Left lobe of liver (tissue), 2 donors: ENCODE data around the gene TBC1D5. TPM values are rescaled to one million over a fixed set of nuclear protein-coding genes. Genes with fewer than 3 reads are reported as not detected.
A peak's percentile ranks its signal among the peaks of the same experiment; 100 is the strongest.
"Not testable (repeated sequence)": the region's sequence is repeated elsewhere in the genome, so short reads cannot be mapped to it uniquely, and the experiment has no call there.

Experiments used
- ATAC-seq: fragments of 200-7000 bp; cut with Tn5 transposase; one replicate; pipeline ENCODE4 v1.9.1; 2020; ENCODE audit warnings: mild to moderate bottlenecking, moderate library complexity
- DNase-seq: peaks from one replicate; pipeline ENCODE4 v3.0.0-alpha.2; 2020; ENCODE audit warnings: low spot score
- total RNA-seq: library from RNA; stranded (reverse); gene quantifications from one replicate; pipeline ENCODE4 v1.2.1, GENCODE V29; 2021
- donor health status: DM: no; HTN: no; CAD: no; lungs with moderate emphysema.
- donor health status: DM: no; HTN: yes; CAD: no.

Gene TBC1D5
- total RNA-seq, 1 donor from 2014 or later = 21.8 TPM

DNA sequence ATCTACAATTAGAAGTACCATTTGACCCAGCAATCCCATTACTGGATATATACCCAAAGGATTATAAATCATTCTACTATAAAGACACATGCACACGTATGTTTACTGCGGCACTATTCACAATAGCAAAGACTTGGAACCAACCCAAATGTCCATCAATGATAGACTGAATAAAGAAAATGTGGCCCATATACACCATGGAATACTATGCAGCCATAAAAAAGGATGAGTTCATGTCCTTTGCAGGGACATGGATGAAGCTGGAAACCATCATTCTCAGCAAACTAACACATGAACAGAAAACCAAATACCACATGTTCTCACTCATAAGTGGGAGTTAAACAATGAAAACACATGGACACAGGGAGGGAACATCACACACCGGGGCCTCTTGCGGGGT, 92.7 kb downstream of the TBC1D5 start:
- not testable (repeated sequence) for ATAC-seq, DNase-seq

DNA sequence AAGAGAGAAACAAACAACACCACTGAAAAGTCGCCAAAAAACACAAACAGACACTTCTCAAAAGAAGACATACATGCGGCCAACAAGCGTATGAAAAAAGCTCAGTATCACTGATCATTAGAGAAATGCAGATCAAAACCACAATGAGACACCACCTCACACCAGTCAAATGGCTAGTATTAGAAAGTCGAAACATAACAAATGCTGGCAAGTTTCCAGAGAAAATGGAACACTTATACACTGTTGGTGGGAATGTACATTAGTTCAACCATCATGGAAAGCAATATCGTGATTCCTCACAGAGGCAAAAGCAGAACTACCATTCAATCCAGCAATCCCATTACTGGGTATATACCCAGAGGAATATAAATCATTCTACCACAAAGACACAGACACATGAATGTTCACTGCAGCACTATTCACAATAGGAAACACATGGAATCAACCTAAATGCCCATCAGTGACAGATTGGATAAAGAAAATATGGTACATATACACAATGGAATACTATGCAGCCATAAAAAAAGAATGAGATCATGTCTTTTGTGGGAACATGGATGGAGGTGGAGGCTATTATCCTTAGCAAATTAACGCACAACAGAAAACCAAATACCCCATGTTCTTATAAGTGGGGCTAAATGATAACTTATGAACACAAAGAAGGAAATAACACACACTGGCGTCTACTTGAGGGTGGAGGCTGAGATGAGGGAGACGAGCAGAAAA, 93.6 kb downstream of the TBC1D5 start:
- DNase-seq, ATAC-seq: not testable (repeated sequence)

DNA sequence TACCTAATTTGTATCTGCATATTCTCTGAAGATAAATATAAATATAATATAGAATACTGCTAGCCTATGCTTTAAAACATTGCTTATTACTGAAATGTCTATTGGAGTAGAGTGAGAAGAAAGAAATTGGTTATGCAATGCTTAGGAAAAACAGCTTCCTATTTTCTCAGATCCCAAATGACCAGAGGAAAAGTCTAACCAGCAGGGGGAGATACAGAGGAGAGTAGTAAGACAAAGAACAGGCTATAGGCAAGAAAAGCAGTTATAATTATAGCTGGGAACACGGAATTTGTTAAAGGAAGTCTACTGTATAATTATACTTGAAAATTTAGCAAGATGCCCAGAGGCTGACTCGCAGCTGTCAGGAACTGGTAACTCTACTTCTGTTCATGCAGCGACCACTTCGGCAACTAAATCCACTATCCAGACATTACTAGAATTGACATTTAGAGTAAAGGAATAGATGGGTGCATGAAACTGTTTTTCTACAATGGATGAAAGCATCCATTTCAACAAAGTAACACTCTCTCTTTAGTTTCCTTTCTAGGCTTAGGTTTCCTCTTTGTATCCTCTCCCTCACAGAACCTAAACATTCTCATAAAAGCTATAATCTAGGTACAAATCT, 97.2 kb downstream of the TBC1D5 start:
- ATAC-seq = peak; percentile 93

DNA sequence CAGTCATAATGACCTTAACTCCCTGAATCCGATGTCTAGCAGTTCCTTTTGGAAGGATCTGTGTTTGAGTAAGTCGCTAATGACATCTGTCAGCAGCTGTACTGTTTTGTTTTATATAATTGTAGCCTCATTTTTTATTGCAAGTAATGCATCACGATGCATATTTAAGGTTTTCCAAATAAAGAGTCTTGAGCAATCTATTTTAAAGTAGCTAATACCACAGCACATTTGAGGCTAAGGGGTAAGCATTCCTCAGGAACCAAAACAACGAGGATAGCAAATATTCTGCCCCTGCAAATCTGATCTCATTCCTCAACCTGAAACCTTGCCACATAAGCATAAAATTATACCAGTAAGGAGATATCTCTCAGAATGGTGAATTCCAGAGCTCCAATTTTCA, 98.7 kb downstream of the TBC1D5 start:
- ATAC-seq (no peak), DNase-seq (no peak)

More for the DNA sequence above, 97.2 kb downstream of the TBC1D5 start:
- DNase-seq = no peak

DNA sequence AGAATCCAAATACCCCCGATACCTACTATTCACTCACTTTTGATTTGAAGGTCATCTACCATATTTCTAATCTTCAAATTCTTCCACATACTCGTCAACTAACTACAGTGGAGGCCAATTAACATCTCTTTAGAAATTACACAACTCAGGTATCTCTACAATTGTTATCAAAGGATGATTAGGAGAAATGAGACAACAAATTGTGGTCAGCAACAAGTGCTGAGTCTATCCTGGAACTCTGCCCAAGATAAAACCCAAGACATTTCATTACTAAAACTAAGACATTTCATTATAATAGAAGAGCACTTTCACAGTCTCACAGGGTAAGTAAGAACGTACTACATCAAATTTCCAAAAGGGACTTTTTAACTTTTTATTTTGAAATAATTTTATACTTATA, 100.0 kb downstream of the TBC1D5 start:
- DNase-seq = no peak
- no peak for ATAC-seq

DNA sequence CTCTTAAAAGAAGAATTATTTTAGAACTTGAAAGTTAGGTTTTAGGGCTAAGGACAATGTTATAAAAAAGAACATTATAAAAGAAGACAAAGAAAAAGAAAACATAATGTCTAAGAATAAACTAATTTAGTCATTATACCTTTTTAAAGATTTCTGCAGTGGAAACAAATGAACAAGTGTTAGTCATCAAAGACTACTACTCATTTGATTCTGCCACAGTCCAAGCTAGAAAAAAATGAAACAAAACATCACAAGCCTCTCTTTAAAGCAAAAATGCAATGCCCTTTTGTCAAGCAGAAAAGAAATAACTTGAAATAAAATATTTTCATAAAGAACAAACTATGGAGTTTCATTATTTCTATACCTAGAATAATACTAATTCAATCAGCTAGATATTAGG, 102.0 kb downstream of the TBC1D5 start:
- DNase-seq (no peak), ATAC-seq (no peak)

DNA sequence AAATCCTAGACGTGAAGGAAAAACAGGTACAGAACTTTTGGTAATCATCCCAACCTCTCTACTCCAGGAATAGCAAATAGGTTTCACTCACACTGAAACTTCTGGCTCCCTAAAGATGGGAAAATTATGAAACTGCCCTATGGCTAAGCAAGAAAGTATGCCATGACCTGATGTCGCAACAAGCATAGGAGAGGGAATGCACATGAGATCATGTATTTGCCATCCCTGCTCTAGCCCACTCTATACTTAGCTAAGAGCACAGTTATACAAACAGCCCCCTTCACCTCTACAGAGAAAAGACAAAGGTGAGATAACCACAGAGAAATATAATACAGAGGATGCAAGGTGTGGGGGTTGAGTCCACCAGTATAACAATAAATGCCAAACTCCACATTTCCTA, 102.7 kb downstream of the TBC1D5 start:
- ATAC-seq (no peak), DNase-seq (no peak)

DNA sequence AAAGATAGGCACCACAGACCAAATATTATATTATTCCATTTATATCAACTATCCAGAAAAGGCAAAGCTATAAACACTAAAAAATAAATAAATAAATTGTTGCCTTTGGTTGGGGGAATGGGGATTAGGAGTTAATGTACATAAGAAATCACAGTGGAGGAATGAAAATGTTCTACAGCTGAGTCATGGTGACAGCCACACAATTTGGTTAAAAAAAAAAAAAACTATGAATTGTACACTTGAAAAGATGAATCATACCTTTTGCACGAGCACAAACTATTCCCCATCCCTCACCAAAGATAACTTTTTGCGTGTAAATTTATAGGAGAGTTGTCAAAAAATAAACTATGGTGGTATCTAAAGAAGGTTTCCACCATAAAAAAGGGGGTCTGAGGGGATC, 103.2 kb downstream of the TBC1D5 start:
- DNase-seq = no peak
- ATAC-seq = no peak

DNA sequence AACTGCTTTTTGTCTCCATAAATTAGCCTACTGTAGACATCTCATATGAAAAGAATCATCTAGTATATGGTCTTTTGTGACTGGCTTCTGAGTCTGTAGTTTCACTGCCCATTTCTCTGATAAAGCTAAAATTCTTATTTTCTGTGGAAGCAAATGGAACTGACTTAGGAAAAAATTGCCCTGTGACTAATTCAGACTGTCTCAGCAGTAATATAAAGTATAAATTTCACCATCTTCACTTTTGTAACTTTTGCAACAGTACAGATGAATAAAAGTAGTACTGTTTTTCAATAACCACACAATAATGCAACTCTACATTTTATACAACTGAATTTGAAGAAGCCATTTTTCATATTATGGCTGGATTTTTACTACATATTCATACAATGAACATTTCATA, 104.1 kb downstream of the TBC1D5 start:
- DNase-seq (no peak), ATAC-seq (no peak)

DNA sequence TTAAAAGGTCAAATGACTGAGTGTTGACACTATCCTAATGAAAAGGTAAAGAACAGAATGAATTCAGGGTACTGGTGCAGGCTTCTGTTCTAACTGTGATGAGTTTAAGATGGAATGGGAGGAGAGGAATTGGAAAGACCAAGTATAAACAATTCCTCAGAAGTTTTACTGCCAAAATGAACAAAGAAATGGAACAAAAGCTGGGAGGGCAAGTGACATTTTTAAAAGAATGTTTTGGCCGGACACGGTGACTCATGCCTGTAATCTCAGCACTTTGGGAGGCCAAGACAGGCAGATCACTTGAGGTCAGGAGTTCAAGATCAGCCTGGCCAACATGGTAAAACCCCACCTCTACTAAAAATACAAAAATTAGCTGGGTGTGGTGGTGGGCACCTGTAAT, 106.8 kb downstream of the TBC1D5 start:
- DNase-seq, ATAC-seq: not testable (repeated sequence)

DNA sequence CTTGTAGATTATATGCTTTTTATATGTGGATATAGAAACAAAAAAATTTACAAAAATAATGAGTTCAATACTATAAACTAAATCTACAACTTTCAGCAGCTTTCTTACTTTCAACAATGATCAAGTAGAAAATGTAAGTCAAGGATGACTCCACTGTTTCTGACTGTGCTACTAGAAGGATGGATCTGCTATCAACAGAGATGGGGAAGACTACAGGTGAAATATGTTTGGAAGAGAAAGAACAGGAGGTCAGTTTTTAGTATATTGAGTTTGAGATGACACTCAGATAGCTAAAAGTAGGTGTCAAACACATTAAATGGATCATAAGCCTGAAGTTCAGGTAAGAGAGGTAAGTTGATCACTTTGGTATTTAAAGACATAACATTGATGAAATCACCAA, 107.5 kb downstream of the TBC1D5 start:
- no peak for DNase-seq
- ATAC-seq = no peak

DNA sequence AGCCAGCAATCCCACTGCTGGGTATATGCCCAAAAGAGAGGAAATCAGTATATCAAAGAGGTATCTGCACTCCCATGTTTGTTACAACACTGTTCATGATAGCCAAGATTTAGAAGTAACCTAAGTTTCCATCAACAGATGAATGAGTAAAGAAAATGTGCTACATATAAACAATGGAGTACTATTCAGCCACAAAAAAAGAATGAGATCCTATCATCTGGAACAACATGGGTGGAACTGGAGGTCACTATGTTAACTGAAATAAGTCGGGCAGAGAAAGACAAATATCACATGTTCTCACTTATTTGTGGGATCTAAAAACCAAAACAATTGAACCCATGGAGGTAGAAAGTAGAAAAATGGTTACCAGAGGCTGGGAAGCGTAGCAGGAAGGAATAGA, 108.2 kb downstream of the TBC1D5 start:
- ATAC-seq = no peak
- no peak for DNase-seq

DNA sequence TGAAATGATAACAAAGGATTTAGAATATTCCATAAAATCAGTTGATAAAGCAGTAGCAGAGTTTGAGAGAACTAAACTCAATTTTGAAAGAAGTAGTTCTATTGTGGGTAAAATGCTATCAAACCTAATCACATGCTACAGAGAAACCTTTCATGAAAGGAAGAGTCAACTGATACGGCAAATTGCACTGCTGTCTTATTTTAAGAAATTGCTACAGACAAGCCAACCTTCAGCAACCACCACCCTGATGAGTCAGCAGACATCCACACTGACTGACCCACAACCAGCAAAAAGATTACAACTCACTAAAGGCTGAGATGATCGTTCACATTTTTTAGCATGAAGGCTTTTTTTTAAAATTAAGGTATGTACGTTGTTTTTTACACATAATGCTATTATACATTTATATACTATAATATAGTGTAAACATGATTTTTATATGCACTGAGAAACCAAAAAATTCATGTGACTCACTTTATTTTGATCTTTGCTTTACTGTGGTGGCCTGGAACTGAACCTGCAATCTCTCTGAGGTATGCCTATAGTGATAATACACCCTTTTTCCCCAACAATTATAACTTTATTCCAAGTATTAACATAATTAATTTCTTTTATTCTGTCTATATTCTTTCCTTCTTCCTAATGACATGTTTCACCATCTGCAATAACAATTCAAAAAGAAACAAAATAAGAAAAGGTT, 109.9 kb downstream of the TBC1D5 start:
- DNase-seq (no peak), ATAC-seq (no peak)

DNA sequence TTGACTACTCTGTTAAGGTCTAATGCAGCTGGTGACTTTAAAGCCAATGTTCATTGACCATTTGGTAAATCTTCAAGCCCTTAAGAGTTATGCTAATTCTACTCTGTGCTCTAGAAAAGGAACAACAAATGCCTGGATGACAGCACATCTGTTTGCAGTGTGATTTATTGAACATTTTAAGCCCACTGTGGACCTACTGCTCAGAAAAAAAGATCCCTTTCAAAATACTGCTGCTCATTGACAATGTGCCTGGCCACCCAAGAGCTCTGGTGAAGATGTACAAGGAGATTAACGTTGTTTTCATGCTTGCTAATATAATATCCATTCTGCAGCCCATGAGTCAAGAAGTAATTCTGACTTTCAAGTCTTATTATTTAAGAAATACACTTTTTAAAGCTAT, 110.8 kb downstream of the TBC1D5 start:
- DNase-seq (no peak), ATAC-seq (no peak)

DNA sequence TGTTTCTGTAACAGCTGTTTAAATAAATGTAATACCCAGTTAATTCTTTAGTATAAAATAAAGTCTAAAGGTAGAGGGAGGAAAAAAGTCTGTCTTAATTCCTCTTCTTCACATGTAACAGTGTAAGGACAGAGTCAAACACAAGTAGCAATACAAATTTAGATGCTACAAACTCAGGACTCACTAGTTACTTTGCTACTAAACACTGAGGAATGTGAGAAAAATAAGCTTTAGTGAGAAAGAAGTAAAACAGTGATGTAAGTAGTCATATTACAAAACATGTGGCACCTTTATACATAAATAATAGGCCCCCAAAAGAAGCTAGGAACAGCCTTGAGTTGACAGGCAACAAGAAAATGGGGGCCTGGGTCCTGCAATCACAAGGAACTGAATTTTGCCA, 113.0 kb downstream of the TBC1D5 start:
- DNase-seq (no peak), ATAC-seq (no peak)

DNA sequence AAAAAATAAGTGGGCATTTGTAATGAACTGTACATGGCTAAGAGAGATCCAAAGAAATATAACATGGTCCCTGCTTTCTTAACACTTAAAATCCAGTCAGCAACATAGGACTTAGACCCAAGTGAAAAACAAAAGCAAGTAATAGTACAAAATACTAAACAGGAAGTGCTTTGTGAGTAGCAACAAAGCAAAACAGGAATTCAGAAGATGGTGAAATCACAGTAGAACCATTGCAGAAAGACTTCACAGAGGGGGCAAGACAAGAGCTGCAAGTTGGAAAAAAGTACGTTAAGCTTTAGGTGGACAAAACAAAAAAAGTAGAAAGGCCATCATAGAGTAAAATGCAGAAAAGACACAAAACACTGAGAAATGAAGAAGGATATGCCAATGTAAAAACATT, 116.0 kb downstream of the TBC1D5 start:
- ATAC-seq (no peak), DNase-seq (no peak)

DNA sequence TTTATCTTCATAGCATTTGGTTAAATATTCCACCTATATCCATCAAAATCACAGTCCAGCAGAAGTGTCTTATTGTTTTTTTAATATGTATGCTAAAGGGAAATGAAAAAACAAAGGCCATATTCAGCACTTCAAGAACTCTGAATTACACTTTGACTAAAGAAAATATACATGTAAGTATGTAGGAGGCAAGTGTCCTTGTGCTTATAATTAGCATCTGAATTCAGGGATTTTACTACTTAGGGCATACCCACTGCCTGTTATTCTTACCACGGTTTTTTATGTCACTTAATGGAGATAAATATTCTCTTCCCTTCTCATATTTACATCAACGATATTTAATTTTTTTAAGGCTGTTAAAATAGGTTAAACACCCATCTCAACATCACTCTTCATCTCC, 117.3 kb downstream of the TBC1D5 start:
- ATAC-seq (no peak), DNase-seq (no peak)

DNA sequence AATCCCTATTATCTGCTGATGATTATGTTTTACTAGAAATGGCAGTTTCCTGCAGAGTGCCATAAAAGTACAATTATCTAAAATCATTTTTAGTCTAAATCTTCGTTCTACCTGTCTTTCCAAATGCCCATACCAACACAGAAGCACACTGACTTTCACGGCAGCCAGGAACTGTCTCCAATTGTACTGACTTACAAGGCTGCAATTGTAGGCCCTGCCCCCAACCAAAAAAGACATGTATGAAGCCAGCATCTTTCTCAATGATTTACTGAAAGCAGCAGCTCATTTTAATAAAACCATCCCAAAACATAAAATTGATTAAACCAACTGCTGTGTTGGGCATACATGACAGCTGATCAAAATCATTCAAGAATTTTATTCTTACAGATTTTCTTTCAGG, 119.0 kb downstream of the TBC1D5 start:
- DNase-seq (no peak), ATAC-seq (no peak)

DNA sequence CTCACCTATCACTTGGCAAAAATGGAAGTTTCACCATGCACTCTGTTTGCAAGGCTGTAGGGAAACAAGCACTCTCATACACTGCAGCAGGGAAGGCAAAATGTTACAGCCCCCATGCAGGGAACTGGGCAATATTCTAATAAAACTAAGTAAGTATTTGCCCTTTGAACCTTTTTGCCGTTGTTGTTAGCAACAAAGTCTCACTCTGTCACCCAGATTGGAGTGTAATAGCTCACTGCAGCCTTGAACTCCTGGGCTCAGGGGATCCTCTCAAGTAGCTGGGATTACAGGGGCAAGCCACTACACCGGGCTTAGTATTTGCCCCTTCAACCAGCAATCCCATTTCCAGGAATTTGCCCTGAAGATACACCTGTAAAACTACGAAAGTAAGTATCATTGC, 122.5 kb downstream of the TBC1D5 start:
- DNase-seq = no peak
- ATAC-seq = no peak

DNA sequence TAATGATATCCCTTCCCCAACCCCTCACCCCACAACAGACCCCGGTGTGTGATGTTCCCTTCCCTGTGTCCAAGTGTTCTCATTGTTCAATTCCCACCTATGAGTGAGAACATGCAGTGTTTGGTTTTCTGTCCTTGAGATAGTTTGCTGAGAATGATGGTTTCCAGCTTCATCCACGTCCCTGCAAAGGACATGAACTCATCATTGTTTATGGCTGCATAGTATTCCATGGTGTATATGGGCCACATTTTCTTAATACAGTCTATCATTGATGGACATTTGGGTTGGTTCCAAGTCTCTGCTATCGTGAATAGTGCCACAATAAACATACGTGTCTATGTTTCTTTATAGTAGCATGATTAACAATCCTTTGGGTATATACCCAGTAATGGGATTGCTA, 129.4 kb downstream of the TBC1D5 start:
- DNase-seq, ATAC-seq: not testable (repeated sequence)

DNA sequence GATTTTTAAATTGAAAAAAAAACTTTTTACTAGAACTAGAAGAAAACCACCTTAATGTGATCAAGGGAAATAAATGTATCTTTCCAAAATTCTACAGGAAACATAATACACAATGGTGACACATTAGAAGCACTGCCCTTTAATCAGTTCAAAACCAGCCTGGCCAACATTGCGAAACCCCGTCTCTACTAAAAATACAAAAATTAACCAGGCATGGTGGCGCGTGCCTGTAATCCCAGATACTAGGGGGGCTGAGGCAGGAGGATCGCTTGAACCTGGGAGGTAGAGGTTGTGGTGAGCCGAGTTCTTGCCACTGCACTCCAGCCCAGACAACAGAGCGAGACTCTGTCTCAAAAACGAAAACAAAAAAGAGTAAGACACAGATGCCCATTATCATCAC, 134.5 kb downstream of the TBC1D5 start:
- ATAC-seq (no peak), DNase-seq (no peak)

DNA sequence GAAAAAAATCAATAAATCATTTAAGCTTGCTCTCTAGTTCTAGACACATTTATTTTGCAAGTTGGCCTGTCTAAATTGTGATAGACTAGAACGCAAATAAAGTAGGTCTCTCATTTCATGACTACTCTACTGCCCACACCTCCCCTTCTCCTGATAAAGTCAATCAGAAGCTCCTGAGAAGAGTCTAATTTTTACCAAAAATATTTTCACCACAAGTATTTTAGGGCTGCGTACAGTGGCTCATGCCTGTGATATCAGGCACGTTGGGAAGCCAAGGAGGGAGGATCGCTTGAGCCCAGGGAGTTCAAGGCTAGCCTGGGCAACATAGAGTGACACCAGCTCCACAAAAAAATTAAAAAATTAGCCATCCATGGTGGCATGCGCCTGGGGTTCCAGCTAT, 136.5 kb downstream of the TBC1D5 start:
- no peak for DNase-seq
- ATAC-seq = no peak
